Measurements from ENCODE around the gene CGB5.
A peak's percentile ranks its signal among the peaks of the same experiment; 100 is the strongest.
"Not testable (repeated sequence)": the region's sequence is repeated elsewhere in the genome, so short reads cannot be mapped to it uniquely, and the experiment has no call there.

CGB5 gene

DNA sequence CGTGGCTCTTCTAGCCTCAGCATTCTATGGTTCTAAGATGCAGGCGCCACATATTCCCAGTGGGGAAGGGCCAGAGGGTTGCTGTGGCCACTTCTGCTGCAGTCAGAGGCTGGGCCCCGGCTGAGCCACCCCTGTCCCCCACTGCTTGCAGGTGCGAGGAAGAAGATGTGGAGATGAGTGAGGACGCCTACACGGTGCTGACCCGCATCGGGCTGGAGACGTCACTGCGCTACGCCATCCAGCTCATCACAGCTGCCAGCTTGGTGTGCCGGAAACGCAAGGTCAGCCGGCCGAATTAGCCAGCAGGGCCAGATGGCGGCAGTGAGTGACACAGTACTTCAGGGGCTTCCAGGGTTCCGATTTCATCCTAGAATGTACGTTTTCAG, 28.8 kb upstream of the CGB5 start:
- TF ChIP-seq CTCF (IDR thresholded peaks at IDR 0.05; ENCODE audit: low read depth, low read length, missing control alignments), result no peak
- H3K4me3 ChIP-seq (ENCODE audit: low read depth, low read length), result no peak overlapping the region
- H3K36me3 ChIP-seq (replicated peaks), result peaks cover 34% of the 10 kb centered on the region
- no peak overlapping the region for H3K27ac ChIP-seq
- DNase-seq, result no peak
- H3K27me3 ChIP-seq (replicated peaks), result no peaks in the 10 kb centered on the region
- in situ Hi-C loops (cut with HindIII; ENCODE audit: low pct_ligation_motif_present, low sequenced_read_pairs), result no loop called here

DNA sequence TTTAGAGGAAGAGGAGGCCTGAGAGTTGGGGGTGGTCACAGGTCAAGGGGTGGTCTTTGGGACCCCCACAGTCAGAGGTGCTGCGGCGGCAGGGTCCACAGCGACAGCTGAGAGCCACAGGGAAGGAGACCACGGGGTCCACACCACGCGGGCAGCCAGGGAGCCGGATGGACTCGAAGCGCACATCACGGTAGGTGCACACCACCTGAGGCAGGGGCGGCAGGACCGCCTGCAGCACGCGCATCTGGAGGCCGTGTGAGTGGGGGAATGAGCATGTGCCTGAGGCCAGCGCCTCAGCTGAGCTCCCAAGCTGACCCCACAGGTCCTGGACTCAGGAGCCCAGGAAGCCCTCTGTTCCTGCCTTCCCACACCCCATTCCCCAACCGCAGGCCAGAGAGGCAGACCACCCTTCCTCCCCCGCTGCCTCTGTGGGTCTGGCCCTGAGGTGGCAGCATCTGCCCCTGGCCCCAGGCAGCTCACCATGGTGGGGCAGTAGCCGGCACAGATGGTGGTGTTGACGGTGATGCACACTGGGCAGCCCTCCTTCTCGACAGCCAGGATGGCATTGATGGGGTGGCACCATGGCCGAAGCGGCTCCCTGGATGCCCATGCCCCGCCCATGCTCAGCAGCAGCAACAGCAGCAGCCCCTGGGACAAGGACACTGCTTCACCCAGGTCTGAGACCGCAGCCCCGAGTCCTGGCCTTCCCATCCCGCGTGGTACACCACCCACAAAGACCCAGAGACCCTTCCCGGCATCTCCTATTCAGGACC, 27.4 kb upstream of the CGB5 start:
- H3K36me3 ChIP-seq (replicated peaks), result peaks cover 23% of the 10 kb centered on the region
- in situ Hi-C loops (cut with HindIII; ENCODE audit: low pct_ligation_motif_present, low sequenced_read_pairs), result no loop called here

GRCh38 chr19:49017041-49017665, 26.5 kb upstream of the CGB5 start, which contains the start of gene LHB:
Gene LHB (minus strand): TSS chr19:49017091. CDS start chr19:49017081, 10 bp downstream.
- peak; percentile 11 for TF ChIP-seq CTCF (IDR thresholded peaks at IDR 0.05; ENCODE audit: low read depth, low read length, missing control alignments)
- no peak for DNase-seq
- Histone ChIP-seq H3K36me3 (replicated peaks) (peaks cover 14% of the 10 kb centered on the region), H3K27me3 (replicated peaks) (no peaks in the 10 kb centered on the region), H3K4me3 (ENCODE audit: low read depth, low read length) (peak within 1 kb of the TSS; percentile 47), H3K27ac (no peak within 1 kb of the TSS)
- in situ Hi-C loops (cut with HindIII; ENCODE audit: low pct_ligation_motif_present, low sequenced_read_pairs), result no loop called here

More for the DNA sequence above, 27.4 kb upstream of the CGB5 start:
- Histone ChIP-seq H3K27ac (no peak overlapping the region), H3K27me3 (replicated peaks) (no peaks in the 10 kb centered on the region), H3K4me3 (ENCODE audit: low read depth, low read length) (no peak overlapping the region)
- DNase-seq, result no peak
- TF ChIP-seq CTCF (IDR thresholded peaks at IDR 0.05; ENCODE audit: low read depth, low read length, missing control alignments), result no peak

DNA sequence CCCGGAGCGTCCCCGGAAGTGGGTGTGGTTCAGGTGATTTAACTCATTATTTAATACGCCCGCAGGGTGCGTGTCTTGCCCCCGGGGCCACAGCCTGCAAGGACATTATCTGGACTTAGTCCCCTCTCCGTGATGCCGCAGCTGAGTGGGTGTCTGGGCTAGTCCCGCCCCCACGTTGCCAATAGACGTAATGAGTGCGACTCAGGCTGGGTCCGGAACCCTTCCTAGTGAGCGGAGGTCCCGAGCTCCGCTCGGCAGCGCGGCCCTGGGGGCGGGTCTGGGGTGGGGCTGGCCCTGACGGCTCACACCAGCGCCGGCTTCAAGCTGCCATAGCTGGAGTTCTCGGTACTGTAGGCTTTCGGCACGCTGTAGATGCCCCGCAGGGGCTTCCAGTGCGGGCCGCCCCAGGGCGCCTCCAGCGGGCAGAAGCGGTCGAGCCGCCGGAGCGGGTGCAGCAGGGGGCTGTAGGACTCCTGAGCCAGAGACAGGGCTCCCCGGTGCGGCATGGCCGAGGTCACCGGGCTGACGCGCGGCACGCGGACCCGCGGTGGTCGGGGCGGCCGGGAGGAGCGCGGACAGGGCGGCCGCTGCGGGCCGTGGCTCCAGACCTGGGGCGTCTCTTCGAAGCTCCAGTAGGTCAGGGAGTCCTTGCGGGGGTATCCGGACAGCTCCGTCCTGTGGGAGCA, 25.8 kb upstream of the CGB5 start:
- H3K4me3 ChIP-seq (ENCODE audit: low read depth, low read length), result peak overlapping the region; percentile 47
- in situ Hi-C loops (cut with HindIII; ENCODE audit: low pct_ligation_motif_present, low sequenced_read_pairs), result no loop called here
- peak; percentile 66 for TF ChIP-seq CTCF (IDR thresholded peaks at IDR 0.05; ENCODE audit: low read depth, low read length, missing control alignments)
- no peak overlapping the region for H3K27ac ChIP-seq
- peaks cover 11% of the 10 kb centered on the region for H3K36me3 ChIP-seq (replicated peaks)
- no peaks in the 10 kb centered on the region for H3K27me3 ChIP-seq (replicated peaks)
- DNase-seq, result peak; percentile 57

DNA sequence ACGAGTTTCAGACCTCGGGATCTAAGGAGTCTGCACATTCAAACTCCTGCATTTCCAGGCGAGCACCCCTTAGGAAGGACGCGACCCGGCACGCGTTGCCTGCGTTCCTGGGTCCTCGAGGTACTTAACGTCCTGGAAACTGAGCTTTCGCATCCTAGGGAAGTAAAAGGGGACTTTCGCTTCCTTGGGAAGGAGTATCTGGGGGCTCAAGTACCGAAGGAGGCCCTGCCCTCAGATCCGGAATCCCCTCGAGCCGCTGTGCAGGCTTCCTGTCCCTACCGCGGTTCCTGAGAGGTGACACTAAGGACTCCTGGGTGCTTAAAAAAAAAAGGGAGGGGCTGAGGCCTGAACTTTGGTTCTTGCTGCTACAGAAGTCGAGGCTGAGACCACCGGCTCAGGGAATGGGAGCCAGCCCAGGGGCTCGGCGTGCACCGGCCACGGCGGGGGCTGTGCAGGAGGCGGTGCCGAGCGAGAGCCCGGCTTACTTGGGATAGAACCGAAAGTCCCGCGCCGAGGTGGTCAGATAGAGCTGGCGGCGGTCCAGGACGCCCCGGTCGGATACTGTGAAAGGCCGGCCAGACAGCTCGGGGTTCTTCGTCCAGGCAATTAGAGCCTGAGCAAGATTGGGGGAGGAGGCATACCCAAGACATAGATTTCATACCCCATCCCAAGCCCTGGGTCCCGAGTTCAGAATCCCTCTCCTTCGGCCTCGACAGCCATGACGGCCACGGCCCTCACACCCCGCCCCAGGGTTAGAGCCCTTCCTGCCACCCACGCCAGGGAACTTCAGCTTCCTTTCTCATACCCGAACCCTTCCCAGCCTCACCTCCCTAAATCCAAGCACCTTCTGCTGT, 25.0 kb upstream of the CGB5 start:
- DNase-seq; H3K27ac ChIP-seq; H3K27me3 ChIP-seq (replicated peaks); H3K36me3 ChIP-seq (replicated peaks); in situ Hi-C loops (cut with HindIII; ENCODE audit: low pct_ligation_motif_present, low sequenced_read_pairs): not testable (repeated sequence)
- peak overlapping the region; percentile 47 for H3K4me3 ChIP-seq (ENCODE audit: low read depth, low read length)

All from brain microvascular endothelial cell (primary cell).